ENCODE data around the gene PRICKLE4. TPM values are rescaled to one million over a fixed set of nuclear protein-coding genes. Genes with fewer than 3 reads are reported as not detected.
A peak's percentile ranks its signal among the peaks of the same experiment; 100 is the strongest.

The PRICKLE4 gene
- 6.4 and 7.1 TPM in 2 replicates for total RNA-seq (2022)
- Bru-seq, nascent RNA = percentile 49 among the genes with signal in this experiment
- BruChase-seq, experiment 1, labeled RNA remaining after a 6-hour chase = percentile 64 among the genes with signal in this experiment
- percentile 59 among the genes with signal in this experiment for BruChase-seq, experiment 2, labeled RNA remaining after a 2-hour chase
- long read RNA-seq = 0 reads

GRCh38 chr6:41780551-41781365, at the start of gene PRICKLE4:
Gene PRICKLE4, plus strand, starts transcription at chr6:41780782. Its CDS starts 2,692 bp downstream, at chr6:41783474.
- peaks cover 40% of the 10 kb centered on the region for H3K36me3 Mint-ChIP-seq (ENCODE audit: insufficient read depth, unreplicated experiment)
- H3K9me3 Mint-ChIP-seq (ENCODE audit: low read depth, unreplicated experiment) = no peaks in the 10 kb centered on the region
- no peak for TF ChIP-seq CTCF (IDR thresholded peaks at IDR 0.05; ENCODE audit: unreplicated experiment)
- H3K27ac Mint-ChIP-seq (ENCODE audit: unreplicated experiment) = peak within 1 kb of the TSS; percentile 60
- H3K4me3 Mint-ChIP-seq (ENCODE audit: low read depth, unreplicated experiment) = peak within 1 kb of the TSS; percentile 77
- H3K4me1 Mint-ChIP-seq (ENCODE audit: low read depth, unreplicated experiment) = peaks cover 41% of the 10 kb centered on the region
- H3K27me3 Mint-ChIP-seq (ENCODE audit: unreplicated experiment) = no peaks in the 10 kb centered on the region
- CTCF ChIA-PET = interaction anchor here (0.6 to 1.3 kb wide), 3 partner anchors 261 to 383 kb away, joined by 3 to 5 read pairs (median 3); no protein-coding TSS in a partner anchor
- intact Hi-C loops (cut with micrococcal nuclease; ENCODE audit: unreplicated experiment) = loop anchor here (1.0 to 10.0 kb wide), 2 partner anchors 264 to 434 kb away; partner anchors contain the start of gene MRPS10
- BruUV-seq (replicated peaks) = no TSS peak
- peak; percentile 60 for DNase-seq

GRCh38 chr6:41731561-41732086, 49.0 kb upstream of the PRICKLE4 start:
- Mint-ChIP-seq H3K27ac (ENCODE audit: unreplicated experiment) (no peak overlapping the region), H3K4me1 (ENCODE audit: low read depth, unreplicated experiment) (peaks cover 15% of the 10 kb centered on the region), H3K27me3 (ENCODE audit: unreplicated experiment) (no peaks in the 10 kb centered on the region), H3K4me3 (ENCODE audit: low read depth, unreplicated experiment) (no peak overlapping the region), H3K9me3 (ENCODE audit: low read depth, unreplicated experiment) (no peaks in the 10 kb centered on the region), H3K36me3 (ENCODE audit: insufficient read depth, unreplicated experiment) (peaks cover 24% of the 10 kb centered on the region)
- TF ChIP-seq CTCF (IDR thresholded peaks at IDR 0.05; ENCODE audit: unreplicated experiment) = no peak
- CTCF ChIA-PET = interaction anchor here (0.8 kb wide), 1 partner anchor 13 kb away, joined by 3 read pairs; no protein-coding TSS in a partner anchor
- DNase-seq = no peak
- intact Hi-C loops (cut with micrococcal nuclease; ENCODE audit: unreplicated experiment) = no loop called here
- no TSS peak for BruUV-seq (replicated peaks)

- Mint-ChIP-seq H3K4me1 (ENCODE audit: low read depth, unreplicated experiment) (peaks cover 15% of the 10 kb centered on the region), H3K9me3 (ENCODE audit: low read depth, unreplicated experiment) (no peaks in the 10 kb centered on the region), H3K4me3 (ENCODE audit: low read depth, unreplicated experiment) (no peak overlapping the region), H3K27me3 (ENCODE audit: unreplicated experiment) (no peaks in the 10 kb centered on the region), H3K27ac (ENCODE audit: unreplicated experiment) (no peak overlapping the region), H3K36me3 (ENCODE audit: insufficient read depth, unreplicated experiment) (peaks cover 24% of the 10 kb centered on the region)
- no TSS peak for BruUV-seq (replicated peaks)
- CTCF ChIA-PET = interaction anchor here (3.5 kb wide), 1 partner anchor 19 kb away, joined by 22 read pairs; no protein-coding TSS in a partner anchor
- no peak for TF ChIP-seq CTCF (IDR thresholded peaks at IDR 0.05; ENCODE audit: unreplicated experiment)
- intact Hi-C loops (cut with micrococcal nuclease; ENCODE audit: unreplicated experiment) = no loop called here
- no peak for DNase-seq
These were observed 48.4 kb upstream of the PRICKLE4 start for GRCh38 chr6:41732149-41732548.

- H3K4me1 Mint-ChIP-seq (ENCODE audit: low read depth, unreplicated experiment) = peaks cover 15% of the 10 kb centered on the region
- no peak for TF ChIP-seq CTCF (IDR thresholded peaks at IDR 0.05; ENCODE audit: unreplicated experiment)
- intact Hi-C loops (cut with micrococcal nuclease; ENCODE audit: unreplicated experiment) = no loop called here
- no TSS peak for BruUV-seq (replicated peaks)
- no peak overlapping the region for H3K27ac Mint-ChIP-seq (ENCODE audit: unreplicated experiment)
- H3K9me3 Mint-ChIP-seq (ENCODE audit: low read depth, unreplicated experiment) = no peaks in the 10 kb centered on the region
- no peaks in the 10 kb centered on the region for H3K27me3 Mint-ChIP-seq (ENCODE audit: unreplicated experiment)
- CTCF ChIA-PET = interaction anchor here (1.2 to 3.5 kb wide), 3 partner anchors 20 to 54 kb away, joined by 5 to 22 read pairs (median 6); partner anchors contain the start of gene TOMM6
- DNase-seq = no peak
- no peak overlapping the region for H3K4me3 Mint-ChIP-seq (ENCODE audit: low read depth, unreplicated experiment)
- peaks cover 24% of the 10 kb centered on the region for H3K36me3 Mint-ChIP-seq (ENCODE audit: insufficient read depth, unreplicated experiment)
These were observed 47.8 kb upstream of the PRICKLE4 start for GRCh38 chr6:41732591-41733359.

Data from Calu3 (cell line).